ENCODE data around the gene AMER2.

Gene AMER2

GRCh38 chr13:25180775-25181537, 8.9 kb upstream of the AMER2 start:
- TF ChIP-seq, protein P1, sequence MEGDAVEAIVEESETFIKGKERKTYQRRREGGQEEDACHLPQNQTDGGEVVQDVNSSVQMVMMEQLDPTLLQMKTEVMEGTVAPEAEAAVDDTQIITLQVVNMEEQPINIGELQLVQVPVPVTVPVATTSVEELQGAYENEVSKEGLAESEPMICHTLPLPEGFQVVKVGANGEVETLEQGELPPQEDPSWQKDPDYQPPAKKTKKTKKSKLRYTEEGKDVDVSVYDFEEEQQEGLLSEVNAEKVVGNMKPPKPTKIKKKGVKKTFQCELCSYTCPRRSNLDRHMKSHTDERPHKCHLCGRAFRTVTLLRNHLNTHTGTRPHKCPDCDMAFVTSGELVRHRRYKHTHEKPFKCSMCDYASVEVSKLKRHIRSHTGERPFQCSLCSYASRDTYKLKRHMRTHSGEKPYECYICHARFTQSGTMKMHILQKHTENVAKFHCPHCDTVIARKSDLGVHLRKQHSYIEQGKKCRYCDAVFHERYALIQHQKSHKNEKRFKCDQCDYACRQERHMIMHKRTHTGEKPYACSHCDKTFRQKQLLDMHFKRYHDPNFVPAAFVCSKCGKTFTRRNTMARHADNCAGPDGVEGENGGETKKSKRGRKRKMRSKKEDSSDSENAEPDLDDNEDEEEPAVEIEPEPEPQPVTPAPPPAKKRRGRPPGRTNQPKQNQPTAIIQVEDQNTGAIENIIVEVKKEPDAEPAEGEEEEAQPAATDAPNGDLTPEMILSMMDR (conservative IDR thresholded peaks at IDR 0.05), result no peak
- no peak overlapping the region for H3K27ac ChIP-seq

DNA sequence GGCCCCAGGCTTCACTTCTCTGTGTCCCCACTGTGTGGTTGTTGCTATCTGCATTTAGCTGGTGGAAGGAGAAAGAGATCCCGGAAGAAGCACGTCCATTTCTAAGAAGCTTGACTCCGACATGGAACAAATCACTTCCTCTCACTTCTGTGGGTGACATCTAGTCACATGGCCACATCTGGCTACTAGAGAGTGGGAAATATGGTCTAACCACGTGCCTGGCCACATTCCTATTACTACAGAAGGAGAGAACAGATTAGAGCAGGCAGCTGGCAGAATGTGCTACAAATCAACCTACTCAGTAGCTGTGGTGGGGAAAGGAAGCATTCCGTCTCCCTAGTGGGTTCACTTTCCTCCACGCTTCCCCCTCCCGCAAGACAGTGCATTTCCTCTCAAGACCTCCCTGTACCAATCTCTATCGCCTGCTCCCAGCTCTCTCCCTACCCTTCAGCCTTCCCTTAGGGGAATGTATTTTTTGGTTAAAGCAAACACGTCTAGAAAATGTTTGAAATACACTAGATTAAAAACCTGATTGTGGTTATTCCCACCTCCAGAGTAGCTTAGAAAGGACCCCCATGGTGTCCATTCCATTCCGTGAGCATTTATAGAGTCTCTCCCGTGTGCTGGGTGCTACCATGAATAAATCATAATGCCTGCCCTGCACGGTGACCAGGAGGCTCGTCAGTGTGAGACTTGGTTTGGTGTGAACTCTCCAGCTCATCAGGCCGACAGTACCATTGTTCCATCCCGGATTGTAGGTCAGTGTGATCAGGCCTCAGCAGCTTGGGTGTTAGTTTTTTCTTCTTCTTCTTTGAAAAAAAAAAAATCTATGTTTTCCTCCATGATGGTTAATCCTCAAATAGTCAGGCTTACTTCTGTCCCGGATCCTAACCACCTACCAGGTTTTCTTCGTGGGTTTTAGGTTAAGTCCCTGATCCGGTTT, 8.0 kb upstream of the AMER2 start:
- TF ChIP-seq, protein P1 (conservative IDR thresholded peaks at IDR 0.05), result no peak
- H3K27ac ChIP-seq, result no peak overlapping the region

DNA sequence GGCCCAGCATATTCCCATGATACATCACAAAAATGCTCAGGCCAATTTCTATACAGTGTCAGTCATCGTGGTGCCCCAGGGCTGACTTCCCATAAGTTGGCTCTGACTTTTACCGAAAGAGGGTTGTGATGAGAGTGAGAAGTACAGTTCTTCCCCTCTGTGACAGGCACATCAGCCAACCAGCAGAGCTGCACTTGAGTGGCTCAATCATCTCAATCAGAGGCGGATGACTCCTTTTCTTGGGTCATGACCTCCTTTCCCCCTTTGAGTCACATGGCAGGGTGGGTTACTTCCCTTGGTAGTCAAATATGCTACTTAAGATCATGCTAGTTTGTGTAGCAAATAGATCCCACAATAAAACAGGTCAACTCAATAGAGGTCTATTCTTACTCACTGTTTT, 6.9 kb upstream of the AMER2 start:
- TF ChIP-seq, protein P1 (conservative IDR thresholded peaks at IDR 0.05), result no peak
- no peak overlapping the region for H3K27ac ChIP-seq

DNA sequence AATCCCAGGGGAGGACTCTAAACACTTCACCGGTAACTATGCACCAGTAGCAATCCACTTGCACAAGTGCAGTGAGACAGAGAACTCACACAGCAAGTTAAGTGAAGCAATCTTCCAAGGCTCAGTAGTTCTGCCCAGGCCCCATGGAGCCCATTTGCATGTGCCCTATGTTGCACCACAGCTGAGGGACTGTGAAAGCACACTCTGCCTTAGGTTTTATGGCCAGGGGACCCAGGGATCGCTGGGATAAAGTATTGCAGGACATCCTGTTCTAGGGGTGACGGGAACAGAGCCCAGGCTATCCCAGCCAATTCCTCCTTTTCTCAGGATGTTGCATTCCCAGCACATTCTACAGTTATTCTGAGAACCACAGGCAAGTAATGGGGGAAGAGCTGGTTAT, 6.0 kb upstream of the AMER2 start:
- H3K27ac ChIP-seq, result no peak overlapping the region
- TF ChIP-seq, protein P1 (conservative IDR thresholded peaks at IDR 0.05), result no peak

DNA sequence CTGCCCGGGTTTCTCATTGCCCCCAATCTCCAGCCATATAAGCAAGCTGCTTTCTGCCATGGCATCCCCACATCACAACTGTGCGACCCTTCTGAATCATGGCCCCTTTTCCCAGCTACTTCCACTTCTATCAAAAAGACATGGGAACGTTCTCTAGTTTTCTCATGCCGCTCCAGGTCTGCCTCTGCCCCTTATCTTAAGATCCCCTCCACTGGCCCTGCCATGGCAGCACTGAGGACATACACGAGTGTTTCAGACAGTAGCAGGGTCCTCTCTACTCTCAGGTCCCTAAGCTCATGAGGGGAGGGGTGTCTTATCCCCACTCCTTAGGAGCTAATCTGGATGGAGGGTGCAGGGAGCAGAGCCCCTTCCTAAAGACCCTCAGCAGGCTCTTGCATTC, 5.5 kb upstream of the AMER2 start:
- no peak overlapping the region for H3K27ac ChIP-seq
- TF ChIP-seq, protein P1 (conservative IDR thresholded peaks at IDR 0.05), result no peak

DNA sequence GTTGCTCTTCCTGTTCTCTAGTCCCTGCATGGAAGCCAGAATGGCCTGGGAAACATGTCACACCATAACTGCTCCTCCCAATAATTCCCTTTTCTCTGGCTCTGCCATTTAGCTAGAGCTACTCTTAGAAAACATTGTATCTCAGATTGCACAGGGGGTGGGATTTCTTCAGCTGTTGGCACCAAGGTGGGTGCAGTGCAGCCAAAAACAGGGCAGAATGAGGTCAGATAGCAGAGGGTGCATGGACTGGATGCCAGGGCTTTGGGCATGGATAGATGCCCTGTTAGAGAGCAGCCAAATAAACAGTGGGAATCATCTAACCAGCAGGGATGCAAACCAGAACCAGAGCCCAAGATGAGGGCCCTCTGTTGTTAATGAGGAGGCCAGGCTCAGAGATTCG, 4.9 kb upstream of the AMER2 start:
- TF ChIP-seq, protein P1 (conservative IDR thresholded peaks at IDR 0.05), result no peak
- H3K27ac ChIP-seq, result no peak overlapping the region

GRCh38 chr13:25175431-25175830, 3.3 kb upstream of the AMER2 start:
- no peak overlapping the region for H3K27ac ChIP-seq
- TF ChIP-seq, protein P1 (conservative IDR thresholded peaks at IDR 0.05), result no peak
